Fibroblast of lung (primary cell): ENCODE results near the gene GATA3.

Experiments used
- EZH2 ChIP-seq: IDR thresholded peaks from 2 replicates; pipeline ENCODE4 v1.5.1; 2012; ENCODE audit warnings: low read length, control low read depth, mild to moderate bottlenecking; ENCODE audit errors: missing control alignments
- TF ChIP-seq, protein P1 (sequence below), 2 donors: IDR thresholded peaks in 1 of 2; conservative IDR thresholded peaks in 1 of 2; 1 replicate in 1 of 2; 2 replicates in 1 of 2; pipeline ENCODE4 v1.5.1; 2011 to 2012; ENCODE audit warnings: low read length in 2 of 2, control low read depth in 1 of 2, inconsistent platforms in 1 of 2, low read depth in 1 of 2, mild to moderate bottlenecking in 1 of 2

DNA sequence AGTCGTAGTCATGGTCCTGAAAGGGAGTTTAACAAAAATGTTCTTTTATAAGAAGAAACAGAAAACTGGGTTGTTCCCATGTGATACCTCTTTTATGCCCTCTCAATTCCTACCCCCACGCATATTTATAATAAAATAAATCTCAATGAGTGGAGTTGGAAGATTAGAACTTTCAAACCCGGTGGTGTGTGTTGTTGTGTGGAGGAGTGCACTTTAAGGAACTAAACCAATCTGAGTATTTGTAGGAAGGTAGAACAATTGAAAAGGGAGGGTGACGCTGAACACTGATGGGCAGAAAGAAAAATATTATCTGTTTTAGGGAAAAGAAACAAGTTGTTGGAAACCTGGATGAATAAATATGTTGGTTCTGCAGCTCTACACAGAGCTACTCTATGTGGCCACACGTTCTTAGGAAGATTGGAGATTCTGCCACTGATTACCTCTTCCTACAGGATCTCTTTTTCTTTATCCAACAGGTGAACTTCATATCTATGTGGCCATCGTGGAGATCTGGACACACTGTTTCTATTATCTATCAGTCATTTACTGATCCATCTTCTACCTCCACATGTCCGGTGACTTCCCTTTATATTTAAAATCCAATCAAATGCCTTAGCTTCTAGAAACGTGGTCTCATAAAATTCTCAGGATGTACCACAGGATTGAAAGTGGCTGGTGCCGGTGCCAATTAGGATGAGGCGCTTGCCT is 13.1 kb upstream of the GATA3 start:
- TF ChIP-seq, protein P1, sequence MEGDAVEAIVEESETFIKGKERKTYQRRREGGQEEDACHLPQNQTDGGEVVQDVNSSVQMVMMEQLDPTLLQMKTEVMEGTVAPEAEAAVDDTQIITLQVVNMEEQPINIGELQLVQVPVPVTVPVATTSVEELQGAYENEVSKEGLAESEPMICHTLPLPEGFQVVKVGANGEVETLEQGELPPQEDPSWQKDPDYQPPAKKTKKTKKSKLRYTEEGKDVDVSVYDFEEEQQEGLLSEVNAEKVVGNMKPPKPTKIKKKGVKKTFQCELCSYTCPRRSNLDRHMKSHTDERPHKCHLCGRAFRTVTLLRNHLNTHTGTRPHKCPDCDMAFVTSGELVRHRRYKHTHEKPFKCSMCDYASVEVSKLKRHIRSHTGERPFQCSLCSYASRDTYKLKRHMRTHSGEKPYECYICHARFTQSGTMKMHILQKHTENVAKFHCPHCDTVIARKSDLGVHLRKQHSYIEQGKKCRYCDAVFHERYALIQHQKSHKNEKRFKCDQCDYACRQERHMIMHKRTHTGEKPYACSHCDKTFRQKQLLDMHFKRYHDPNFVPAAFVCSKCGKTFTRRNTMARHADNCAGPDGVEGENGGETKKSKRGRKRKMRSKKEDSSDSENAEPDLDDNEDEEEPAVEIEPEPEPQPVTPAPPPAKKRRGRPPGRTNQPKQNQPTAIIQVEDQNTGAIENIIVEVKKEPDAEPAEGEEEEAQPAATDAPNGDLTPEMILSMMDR (conservative IDR thresholded peaks at IDR 0.05 in 1 of 2, IDR thresholded peaks at IDR 0.05 in 1 of 2; ENCODE audit: low read depth in 1 of 2, low read length in 2 of 2), result no peak
- TF ChIP-seq EZH2, result no peak
